ENCODE data around the gene SLC12A7.
"Not testable (repeated sequence)": the region's sequence is repeated elsewhere in the genome, so short reads cannot be mapped to it uniquely, and the experiment has no call there.

Gene SLC12A7

GRCh38 chr5:1062761-1063568 lies 48.9 kb downstream of the SLC12A7 start:
- no peak for DNase-seq (ENCODE audit: low spot score)

GRCh38 chr5:1061916-1062315 lies 49.9 kb downstream of the SLC12A7 start:
- no peak for DNase-seq (ENCODE audit: low spot score)

- DNase-seq (ENCODE audit: low spot score) = not testable (repeated sequence)
Observed at GRCh38 chr5:1061292-1061691, 50.6 kb downstream of the SLC12A7 start.

GRCh38 chr5:1060535-1060981 lies 51.3 kb downstream of the SLC12A7 start:
- DNase-seq (ENCODE audit: low spot score) = no peak

GRCh38 chr5:1059884-1060263 lies 52.0 kb downstream of the SLC12A7 start:
- DNase-seq (ENCODE audit: low spot score) = no peak

- DNase-seq (ENCODE audit: low spot score) = no peak
Observed at GRCh38 chr5:1058988-1059883, 52.6 kb downstream of the SLC12A7 start.

GRCh38 chr5:1058083-1058945 lies 53.5 kb downstream of the SLC12A7 start:
- DNase-seq (ENCODE audit: low spot score) = no peak

- no peak for DNase-seq (ENCODE audit: low spot score)
Observed at GRCh38 chr5:1057485-1058082, 54.3 kb downstream of the SLC12A7 start.

- DNase-seq (ENCODE audit: low spot score) = no peak
Observed at GRCh38 chr5:1056611-1057484, 55.0 kb downstream of the SLC12A7 start.

- DNase-seq (ENCODE audit: low spot score) = no peak
Observed at GRCh38 chr5:1055896-1056610, 55.8 kb downstream of the SLC12A7 start.

GRCh38 chr5:1054799-1055775 lies 56.8 kb downstream of the SLC12A7 start:
- DNase-seq (ENCODE audit: low spot score) = no peak

- no peak for DNase-seq (ENCODE audit: low spot score)
Observed at GRCh38 chr5:1054018-1054798, 57.7 kb downstream of the SLC12A7 start.

- DNase-seq (ENCODE audit: low spot score) = no peak
Observed at GRCh38 chr5:1053391-1054017, 58.4 kb downstream of the SLC12A7 start.

GRCh38 chr5:1052641-1053390 lies 59.0 kb downstream of the SLC12A7 start:
- DNase-seq (ENCODE audit: low spot score) = no peak

GRCh38 chr5:1052076-1052475 lies 59.8 kb downstream of the SLC12A7 start:
- DNase-seq (ENCODE audit: low spot score) = no peak

- no peak for DNase-seq (ENCODE audit: low spot score)
Observed at GRCh38 chr5:1051366-1051720, 60.5 kb downstream of the SLC12A7 start.

Measured in COLO829 (cell line).